Parathyroid adenoma (tissue), 2 donors: ENCODE measurements around the gene IRF4.

ENCODE experiments used
- H2AFZ ChIP-seq: fragments of 300-600 bp; sonication (generic); one replicate; pipeline ENCODE4 v1.7.0; 2017; ENCODE audit warnings: antibody characterized with exemption, mild to moderate bottlenecking
- H3K27ac ChIP-seq: fragments of 300-600 bp; sonication (generic); one replicate; pipeline ENCODE4 v1.7.0; 2017
- H3K27me3 ChIP-seq: fragments of 300-600 bp; sonication (generic); one replicate; pipeline ENCODE4 v1.7.0; 2017; ENCODE audit warnings: low read length; ENCODE audit not compliant: control insufficient read depth, insufficient read depth
- H3K36me3 ChIP-seq: fragments of 300-600 bp; sonication (generic); one replicate; pipeline ENCODE4 v1.7.0; 2017; ENCODE audit warnings: low read length; ENCODE audit not compliant: control insufficient read depth, insufficient read depth
- H3K4me1 ChIP-seq: fragments of 300-600 bp; sonication (generic); one replicate; pipeline ENCODE4 v1.7.0; 2017; ENCODE audit warnings: control low read depth
- H3K4me2 ChIP-seq: fragments of 300-600 bp; sonication (generic); one replicate; pipeline ENCODE4 v1.7.0; 2017; ENCODE audit warnings: low read length
- H3K4me3 ChIP-seq: fragments of 300-600 bp; sonication (generic); one replicate; pipeline ENCODE4 v1.7.0; 2017; ENCODE audit warnings: low read depth, low read length
- H3K79me2 ChIP-seq: fragments of 300-600 bp; sonication (generic); one replicate; pipeline ENCODE4 v1.7.0; 2017; ENCODE audit warnings: control low read depth
- H3K9ac ChIP-seq: fragments of 300-600 bp; sonication (generic); one replicate; pipeline ENCODE4 v1.7.0; 2017; ENCODE audit warnings: mild to moderate bottlenecking
- H3K9me3 ChIP-seq: fragments of 300-600 bp; sonication (generic); one replicate; pipeline ENCODE4 v1.7.0; 2017; ENCODE audit warnings: low read length; ENCODE audit not compliant: control insufficient read depth
- CTCF ChIP-seq: fragments of 300-600 bp; sonication (generic); IDR thresholded peaks from one replicate; pipeline ENCODE4 v1.7.0; 2017; ENCODE audit warnings: antibody characterized with exemption, mild to moderate bottlenecking
- donor health status: primary hyperparathyroidism.

Gene IRF4

GRCh38 chr6:364609-365540, 26.7 kb upstream of the IRF4 start:
- H3K4me1 ChIP-seq, result no peaks in the 10 kb centered on the region
- H3K27me3 ChIP-seq, result peaks cover 3% of the 10 kb centered on the region
- no peak for TF ChIP-seq CTCF
- no peak overlapping the region for H3K4me3 ChIP-seq
- no peak overlapping the region for H3K4me2 ChIP-seq
- H3K27ac ChIP-seq, result no peak overlapping the region
- no peaks in the 10 kb centered on the region for H3K9me3 ChIP-seq
- no peak overlapping the region for H3K9ac ChIP-seq
- H3K36me3 ChIP-seq, result no peaks in the 10 kb centered on the region
- H3K79me2 ChIP-seq, result no peaks in the 10 kb centered on the region
- H2AFZ ChIP-seq, result no peak overlapping the region

DNA sequence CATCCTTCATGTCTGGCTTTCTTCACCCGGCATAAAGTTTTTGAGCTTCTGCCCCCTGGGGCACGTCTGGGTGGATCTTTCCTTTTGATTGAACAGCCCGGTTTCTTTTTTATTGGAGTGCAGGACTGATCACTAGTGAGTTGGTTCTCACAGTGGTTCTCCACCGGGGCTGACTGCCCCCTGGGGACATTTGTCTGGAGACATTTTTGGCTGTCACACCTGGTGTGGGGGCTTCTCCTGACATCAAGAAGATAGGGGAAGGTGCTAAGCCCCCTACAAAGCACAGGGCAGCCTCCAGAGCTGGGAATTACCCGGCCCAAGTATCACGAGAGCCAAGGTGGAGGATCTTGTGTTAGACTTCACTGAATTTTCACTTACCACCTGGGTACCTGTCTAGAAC, 25.7 kb upstream of the IRF4 start:
- Histone ChIP-seq H3K27me3 (peaks cover 5% of the 10 kb centered on the region), H3K9ac (no peak overlapping the region), H3K4me2 (no peak overlapping the region), H3K36me3 (no peaks in the 10 kb centered on the region), H2AFZ (no peak overlapping the region), H3K4me3 (no peak overlapping the region), H3K79me2 (no peaks in the 10 kb centered on the region), H3K4me1 (no peaks in the 10 kb centered on the region), H3K9me3 (no peaks in the 10 kb centered on the region), H3K27ac (no peak overlapping the region)
- no peak for TF ChIP-seq CTCF

DNA sequence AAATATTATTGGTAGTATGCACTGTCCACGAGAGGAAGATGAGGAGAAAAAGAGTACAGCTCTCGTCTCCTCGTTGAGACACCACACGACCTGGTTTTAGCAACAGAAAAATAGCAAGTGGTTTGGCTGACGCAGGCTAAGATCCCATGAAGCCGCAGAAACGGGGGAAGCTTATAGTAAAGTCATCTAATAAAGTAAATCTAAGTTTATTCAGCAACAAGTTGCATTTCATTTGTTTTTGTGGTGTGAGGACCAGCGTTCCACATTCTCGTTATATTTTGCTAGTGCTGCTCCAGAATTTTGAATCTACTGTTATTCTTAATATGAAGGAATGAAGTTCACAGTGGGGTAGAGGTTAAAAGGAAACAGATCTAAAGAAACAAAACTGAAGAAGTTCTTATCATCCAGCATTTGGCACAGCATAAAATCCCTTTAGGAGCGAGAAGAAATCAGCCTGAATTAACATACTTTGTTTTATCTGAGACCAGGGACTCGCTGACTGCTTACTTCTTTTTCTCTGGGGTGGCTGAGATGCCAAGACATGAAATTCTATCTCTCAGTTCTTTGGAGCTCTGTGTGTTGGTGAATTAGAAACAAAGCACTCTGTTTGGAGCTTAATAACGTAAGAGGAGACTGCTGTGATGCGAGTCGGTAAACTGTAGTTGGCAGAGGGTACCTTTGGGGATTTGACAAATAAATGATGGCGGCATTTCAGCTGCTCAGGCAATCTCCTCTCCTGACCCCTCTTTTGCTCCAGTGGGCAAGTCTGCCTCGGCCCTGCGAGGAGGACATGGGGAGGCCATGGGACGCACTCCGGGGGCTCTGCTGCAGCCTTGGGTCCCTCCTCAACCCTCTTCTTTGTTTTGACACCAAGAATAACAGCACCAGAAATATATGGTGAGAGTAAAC, 24.9 kb upstream of the IRF4 start:
- TF ChIP-seq CTCF, result no peak
- H3K36me3 ChIP-seq, result no peaks in the 10 kb centered on the region
- H3K27me3 ChIP-seq, result peaks cover 5% of the 10 kb centered on the region

GRCh38 chr6:367298-367794, 24.2 kb upstream of the IRF4 start:
- Histone ChIP-seq H3K79me2 (no peaks in the 10 kb centered on the region), H3K36me3 (no peaks in the 10 kb centered on the region), H3K9ac (no peak overlapping the region), H3K27ac (no peak overlapping the region), H3K4me3 (no peak overlapping the region), H2AFZ (no peak overlapping the region), H3K4me2 (no peak overlapping the region), H3K4me1 (no peaks in the 10 kb centered on the region), H3K9me3 (no peaks in the 10 kb centered on the region), H3K27me3 (peaks cover 5% of the 10 kb centered on the region)
- no peak for TF ChIP-seq CTCF

More for the DNA sequence above, 24.9 kb upstream of the IRF4 start:
- Histone ChIP-seq H3K9me3 (no peaks in the 10 kb centered on the region), H3K79me2 (no peaks in the 10 kb centered on the region), H3K4me3 (no peak overlapping the region), H3K4me1 (no peaks in the 10 kb centered on the region), H3K9ac (no peak overlapping the region), H3K4me2 (no peak overlapping the region), H2AFZ (no peak overlapping the region), H3K27ac (no peak overlapping the region)
